ENCODE data around the gene TRIM54.
"Not testable (repeated sequence)": the region's sequence is repeated elsewhere in the genome, so short reads cannot be mapped to it uniquely, and the experiment has no call there.

Gene TRIM54

DNA sequence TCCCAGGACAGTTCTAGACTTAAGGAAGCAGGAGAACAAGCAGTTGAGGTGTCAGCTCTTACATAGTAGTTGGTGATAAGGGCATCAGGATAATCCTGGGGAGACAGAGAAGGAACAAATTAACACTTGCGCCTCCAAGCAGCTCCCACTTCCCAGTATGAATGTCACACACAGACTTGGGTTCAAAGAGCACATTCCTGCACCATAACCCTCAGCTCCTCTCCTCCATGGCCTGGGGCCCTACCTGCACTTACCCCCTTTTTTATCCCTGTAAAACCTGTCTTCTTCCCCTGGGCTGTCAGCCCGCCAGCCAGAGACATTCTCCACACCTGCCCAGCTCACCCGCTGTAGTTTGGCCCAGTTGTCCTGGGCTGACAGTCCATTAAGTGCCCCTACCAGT is 29.9 kb downstream of the TRIM54 start:
- DNase-seq (ENCODE audit: low read depth), result no peak
- no peak overlapping the region for H3K4me3 ChIP-seq (ENCODE audit: low read length)
- TF ChIP-seq, protein P1, sequence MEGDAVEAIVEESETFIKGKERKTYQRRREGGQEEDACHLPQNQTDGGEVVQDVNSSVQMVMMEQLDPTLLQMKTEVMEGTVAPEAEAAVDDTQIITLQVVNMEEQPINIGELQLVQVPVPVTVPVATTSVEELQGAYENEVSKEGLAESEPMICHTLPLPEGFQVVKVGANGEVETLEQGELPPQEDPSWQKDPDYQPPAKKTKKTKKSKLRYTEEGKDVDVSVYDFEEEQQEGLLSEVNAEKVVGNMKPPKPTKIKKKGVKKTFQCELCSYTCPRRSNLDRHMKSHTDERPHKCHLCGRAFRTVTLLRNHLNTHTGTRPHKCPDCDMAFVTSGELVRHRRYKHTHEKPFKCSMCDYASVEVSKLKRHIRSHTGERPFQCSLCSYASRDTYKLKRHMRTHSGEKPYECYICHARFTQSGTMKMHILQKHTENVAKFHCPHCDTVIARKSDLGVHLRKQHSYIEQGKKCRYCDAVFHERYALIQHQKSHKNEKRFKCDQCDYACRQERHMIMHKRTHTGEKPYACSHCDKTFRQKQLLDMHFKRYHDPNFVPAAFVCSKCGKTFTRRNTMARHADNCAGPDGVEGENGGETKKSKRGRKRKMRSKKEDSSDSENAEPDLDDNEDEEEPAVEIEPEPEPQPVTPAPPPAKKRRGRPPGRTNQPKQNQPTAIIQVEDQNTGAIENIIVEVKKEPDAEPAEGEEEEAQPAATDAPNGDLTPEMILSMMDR (IDR thresholded peaks at IDR 0.05; ENCODE audit: insufficient read depth, low read depth, low read length, missing control alignments), result no peak

DNA sequence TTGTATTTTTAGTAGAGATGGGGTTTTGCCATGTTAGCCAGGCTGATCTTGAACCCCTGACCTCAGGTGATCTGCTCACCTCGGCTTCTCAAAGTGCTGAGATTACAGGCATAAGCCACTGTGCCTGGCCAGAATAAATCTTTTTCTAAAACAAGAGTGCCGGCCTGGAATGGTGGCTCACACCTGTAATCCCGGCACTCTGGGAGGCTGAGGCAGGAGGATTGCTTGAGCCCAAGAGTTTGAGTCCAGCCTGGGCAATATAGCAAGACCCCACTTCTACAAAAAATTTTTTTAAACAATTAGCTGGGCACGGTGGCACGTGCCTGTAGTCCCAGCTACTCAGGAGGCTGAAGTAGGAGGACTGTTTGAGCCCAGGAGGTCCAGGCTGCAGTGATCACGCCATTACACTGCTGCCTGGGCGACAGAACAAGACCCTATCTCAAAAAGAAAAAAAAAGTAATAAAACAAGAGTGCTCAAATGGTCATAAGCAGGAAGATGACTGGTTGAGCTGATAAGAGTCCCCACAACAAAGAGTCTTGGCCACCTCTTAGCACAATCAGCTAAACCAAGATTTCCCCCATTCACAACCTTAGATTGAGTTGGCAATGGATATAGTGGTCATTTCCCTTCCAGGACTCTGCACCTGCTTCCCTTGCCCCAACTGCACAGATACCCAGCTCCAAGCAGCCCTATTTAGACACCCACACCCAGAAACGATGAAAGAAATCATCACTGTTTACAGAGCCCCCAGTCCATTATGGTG is 31.8 kb downstream of the TRIM54 start:
- no peak for DNase-seq (ENCODE audit: low read depth)
- TF ChIP-seq, protein P1 (IDR thresholded peaks at IDR 0.05; ENCODE audit: insufficient read depth, low read depth, low read length, missing control alignments), result no peak
- H3K4me3 ChIP-seq (ENCODE audit: low read length), result no peak overlapping the region

DNA sequence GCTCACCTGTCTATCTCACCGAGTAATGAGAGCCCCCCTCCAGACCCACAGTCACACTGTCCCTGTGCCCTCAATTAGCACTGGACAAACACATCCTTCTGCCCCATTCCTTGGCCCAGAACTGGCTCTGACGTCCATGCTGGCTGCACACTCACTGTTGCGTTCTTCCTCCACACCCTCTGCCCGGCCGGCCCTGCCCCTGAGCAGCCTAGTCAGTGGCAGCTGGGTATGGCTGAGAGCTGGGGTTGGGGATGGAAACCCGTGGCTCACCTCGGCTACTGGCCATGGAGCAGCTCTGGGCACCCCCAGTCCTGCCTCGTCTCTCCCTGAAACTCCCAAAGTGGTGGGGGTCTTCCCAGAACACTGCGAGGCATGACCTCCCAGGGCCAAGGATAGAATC is 32.5 kb downstream of the TRIM54 start:
- TF ChIP-seq, protein P1 (IDR thresholded peaks at IDR 0.05; ENCODE audit: insufficient read depth, low read depth, low read length, missing control alignments), result no peak
- DNase-seq (ENCODE audit: low read depth), result no peak

GRCh38 chr2:27315122-27315521 is 32.9 kb downstream of the TRIM54 start:
- no peak for DNase-seq (ENCODE audit: low read depth)
- no peak overlapping the region for H3K4me3 ChIP-seq (ENCODE audit: low read length)
- TF ChIP-seq, protein P1 (IDR thresholded peaks at IDR 0.05; ENCODE audit: insufficient read depth, low read depth, low read length, missing control alignments), result no peak

More for the DNA sequence above, 32.5 kb downstream of the TRIM54 start:
- no peak overlapping the region for H3K4me3 ChIP-seq (ENCODE audit: low read length)

DNA sequence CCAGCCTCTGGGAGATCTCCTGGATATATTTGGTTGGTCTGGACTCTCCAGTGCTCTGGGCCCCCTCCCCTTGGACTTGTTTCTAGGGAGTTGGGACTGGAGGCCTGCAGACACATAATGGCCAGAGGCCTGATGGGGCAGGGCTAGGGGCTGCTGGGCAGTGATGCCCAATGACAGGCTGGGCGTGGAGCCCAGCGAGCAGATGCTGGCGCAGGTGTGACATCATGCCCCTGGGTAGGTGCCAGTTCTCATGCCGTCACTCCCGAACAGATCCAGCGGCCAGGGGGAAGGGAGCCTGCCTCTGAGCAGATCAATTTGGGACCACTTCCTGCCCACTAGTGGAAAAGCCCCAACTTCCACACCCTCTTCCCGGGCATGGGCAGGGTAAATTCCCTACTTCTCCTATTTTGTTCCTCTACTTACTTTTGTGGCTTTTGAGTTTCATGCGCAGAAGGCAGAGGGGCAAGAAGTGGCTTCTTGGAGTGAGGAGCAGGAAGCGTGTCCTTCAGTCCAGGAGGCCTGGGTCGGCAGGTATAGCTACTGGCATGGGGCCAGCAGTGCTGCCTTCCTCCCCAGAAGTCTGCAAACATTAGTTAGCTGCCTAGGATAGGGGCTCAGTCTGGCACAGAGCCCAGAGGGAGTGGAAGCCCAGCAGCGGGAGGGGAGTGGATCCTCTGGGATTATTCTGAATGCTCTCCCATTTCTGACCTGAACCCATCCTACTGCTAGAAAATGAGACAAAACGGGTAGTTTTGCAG is 34.6 kb downstream of the TRIM54 start:
- H3K4me3 ChIP-seq (ENCODE audit: low read length), result no peak overlapping the region
- TF ChIP-seq, protein P1 (IDR thresholded peaks at IDR 0.05; ENCODE audit: insufficient read depth, low read depth, low read length, missing control alignments), result no peak
- DNase-seq (ENCODE audit: low read depth), result no peak

DNA sequence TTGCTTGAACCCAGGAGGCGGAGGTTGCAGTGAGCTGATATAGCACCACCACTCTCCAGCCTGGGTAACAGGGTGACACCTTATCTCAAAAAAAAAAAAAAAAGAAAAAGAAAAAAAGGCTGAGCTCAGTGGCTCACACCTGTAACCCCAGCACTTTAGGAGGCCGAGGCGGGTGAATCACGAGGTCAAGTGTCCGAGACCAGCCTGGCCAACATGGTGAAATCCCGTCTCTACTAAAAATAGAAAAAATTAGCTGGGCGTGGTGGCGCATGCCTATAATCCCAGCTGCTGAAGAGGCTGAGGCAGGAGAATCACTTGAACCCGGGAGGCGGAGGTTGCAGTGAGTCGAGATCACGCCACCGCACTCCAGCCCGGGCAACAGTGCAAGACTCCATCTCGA is 37.6 kb downstream of the TRIM54 start:
- not testable (repeated sequence) for H3K4me3 ChIP-seq (ENCODE audit: low read length); DNase-seq (ENCODE audit: low read depth)

GRCh38 chr2:27320958-27321543 is 38.8 kb downstream of the TRIM54 start:
- peak; percentile 98 for DNase-seq (ENCODE audit: low read depth)

More at GRCh38 chr2:27320958-27321543, 38.8 kb downstream of the TRIM54 start:
- TF ChIP-seq, protein P1 (IDR thresholded peaks at IDR 0.05; ENCODE audit: insufficient read depth, low read depth, low read length, missing control alignments), result peak; percentile 61
- no peak overlapping the region for H3K4me3 ChIP-seq (ENCODE audit: low read length)

Data from epithelial cell of esophagus (primary cell).